ENCODE measurements around the gene MYH16.
"Not testable (repeated sequence)": the region's sequence is repeated elsewhere in the genome, so short reads cannot be mapped to it uniquely, and the experiment has no call there.

The MYH16 gene

DNA sequence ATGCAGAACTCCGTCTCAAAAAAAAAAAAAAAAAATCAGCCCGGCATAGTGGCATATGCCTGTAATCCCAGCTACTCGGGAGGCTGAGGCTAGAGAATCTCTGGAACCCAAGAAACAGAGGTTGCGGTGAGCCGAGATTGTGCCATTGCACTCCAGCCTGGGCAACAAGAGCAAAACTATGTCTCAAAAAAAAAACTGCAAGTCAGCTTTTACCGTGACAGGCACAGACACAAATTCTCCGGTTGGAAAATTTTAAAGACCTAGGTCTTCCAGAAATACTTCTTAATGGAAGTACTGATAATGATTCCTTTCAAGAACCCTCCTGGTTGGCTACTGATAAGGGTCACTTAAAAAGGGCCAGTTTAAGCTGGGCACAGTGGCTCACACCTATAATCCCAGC is 82.5 kb downstream of the MYH16 start:
- DNase-seq (ENCODE audit: low spot score) = no peak

DNA sequence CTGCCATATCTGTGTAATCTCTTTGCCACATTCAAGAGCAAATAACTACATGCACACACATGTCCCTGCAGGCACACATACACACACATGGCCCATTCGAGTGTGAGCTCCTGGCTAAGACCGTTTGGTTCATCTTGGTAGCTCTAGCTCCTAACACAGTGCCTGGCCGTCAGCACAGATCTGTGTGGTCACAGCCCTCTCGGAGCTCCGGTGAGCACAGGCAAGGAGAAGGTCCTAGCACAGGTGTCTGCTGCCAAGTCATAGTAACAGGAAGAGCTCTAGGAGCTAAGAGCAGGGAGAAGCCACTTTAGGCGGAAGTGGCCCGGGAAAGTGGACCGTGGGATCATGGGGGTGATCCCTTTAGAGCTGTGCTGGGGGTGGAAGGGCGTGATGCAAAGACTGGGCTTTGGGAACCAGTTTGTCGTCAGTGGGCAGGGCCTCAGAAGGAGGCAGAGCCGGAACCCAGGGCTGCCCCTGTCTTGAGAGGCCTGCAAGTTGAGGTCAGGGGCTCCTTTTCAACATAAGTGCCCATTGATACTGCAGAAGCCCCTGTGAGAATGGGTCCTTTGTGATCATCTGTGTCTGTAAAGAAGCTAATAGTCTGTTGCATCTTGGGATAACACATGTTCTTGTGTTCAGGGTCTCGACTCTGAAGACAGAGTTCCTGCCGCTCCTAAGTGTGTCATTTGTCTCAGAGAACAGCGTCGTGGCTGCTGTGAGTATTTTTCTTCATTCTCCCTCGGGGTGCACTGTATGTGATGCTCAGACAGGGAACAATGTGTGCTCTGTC is 85.3 kb downstream of the MYH16 start:
- no peak for DNase-seq (ENCODE audit: low spot score)

DNA sequence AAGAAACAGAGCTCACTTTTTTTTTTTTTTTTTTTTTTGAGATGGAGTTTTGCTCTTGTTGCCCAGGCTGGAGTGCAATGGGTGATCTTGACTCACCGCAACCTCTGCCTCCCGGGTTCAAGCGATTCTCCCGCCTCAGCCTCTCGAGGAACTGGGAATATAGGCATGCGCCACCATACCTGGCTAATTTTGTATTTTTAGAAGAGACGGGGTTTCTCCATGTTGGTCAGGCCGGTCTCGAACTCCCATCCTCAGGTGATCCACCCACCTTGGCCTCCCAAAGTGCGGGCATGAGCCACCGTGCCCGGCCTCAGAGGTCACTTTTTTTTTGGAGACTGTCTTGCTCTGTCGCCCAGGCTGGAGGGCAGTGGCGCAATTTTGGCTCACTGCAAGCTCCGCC is 85.9 kb downstream of the MYH16 start:
- not testable (repeated sequence) for DNase-seq (ENCODE audit: low spot score)

DNA sequence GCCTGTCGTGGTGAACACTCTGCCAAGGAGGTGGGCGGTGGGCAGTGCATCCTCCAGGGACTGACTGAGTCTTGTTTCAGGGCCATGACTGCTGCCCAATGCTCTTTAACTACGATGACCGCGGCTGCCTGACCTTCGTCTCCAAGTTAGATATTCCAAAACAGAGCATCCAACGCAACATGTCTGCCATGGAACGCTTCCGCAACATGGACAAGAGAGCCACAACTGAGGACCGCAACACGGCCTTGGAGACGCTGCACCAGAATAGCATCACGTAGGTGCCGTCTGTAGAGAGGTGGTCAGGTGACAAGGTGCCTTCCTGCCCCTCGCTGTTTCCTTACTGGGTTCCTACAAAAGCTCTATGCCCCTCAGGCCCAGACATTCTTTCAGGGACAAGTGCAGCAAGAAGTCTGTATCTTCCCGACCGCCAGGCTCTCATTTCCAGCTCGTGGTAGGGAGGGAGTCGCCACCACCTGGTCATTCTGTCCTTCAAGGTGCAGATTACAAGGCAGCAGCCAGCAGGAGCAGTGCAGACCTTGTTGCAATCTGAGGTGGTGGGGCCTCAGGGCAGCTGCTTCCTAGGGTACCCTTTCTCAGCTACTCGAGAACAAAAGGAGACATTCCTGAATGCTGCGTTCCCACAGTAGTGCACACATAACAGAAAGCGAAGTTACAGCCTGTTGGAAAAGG is 87.0 kb downstream of the MYH16 start:
- DNase-seq (ENCODE audit: low spot score) = no peak
